Measurements from ENCODE around the gene RNF208.

The RNF208 gene

DNA sequence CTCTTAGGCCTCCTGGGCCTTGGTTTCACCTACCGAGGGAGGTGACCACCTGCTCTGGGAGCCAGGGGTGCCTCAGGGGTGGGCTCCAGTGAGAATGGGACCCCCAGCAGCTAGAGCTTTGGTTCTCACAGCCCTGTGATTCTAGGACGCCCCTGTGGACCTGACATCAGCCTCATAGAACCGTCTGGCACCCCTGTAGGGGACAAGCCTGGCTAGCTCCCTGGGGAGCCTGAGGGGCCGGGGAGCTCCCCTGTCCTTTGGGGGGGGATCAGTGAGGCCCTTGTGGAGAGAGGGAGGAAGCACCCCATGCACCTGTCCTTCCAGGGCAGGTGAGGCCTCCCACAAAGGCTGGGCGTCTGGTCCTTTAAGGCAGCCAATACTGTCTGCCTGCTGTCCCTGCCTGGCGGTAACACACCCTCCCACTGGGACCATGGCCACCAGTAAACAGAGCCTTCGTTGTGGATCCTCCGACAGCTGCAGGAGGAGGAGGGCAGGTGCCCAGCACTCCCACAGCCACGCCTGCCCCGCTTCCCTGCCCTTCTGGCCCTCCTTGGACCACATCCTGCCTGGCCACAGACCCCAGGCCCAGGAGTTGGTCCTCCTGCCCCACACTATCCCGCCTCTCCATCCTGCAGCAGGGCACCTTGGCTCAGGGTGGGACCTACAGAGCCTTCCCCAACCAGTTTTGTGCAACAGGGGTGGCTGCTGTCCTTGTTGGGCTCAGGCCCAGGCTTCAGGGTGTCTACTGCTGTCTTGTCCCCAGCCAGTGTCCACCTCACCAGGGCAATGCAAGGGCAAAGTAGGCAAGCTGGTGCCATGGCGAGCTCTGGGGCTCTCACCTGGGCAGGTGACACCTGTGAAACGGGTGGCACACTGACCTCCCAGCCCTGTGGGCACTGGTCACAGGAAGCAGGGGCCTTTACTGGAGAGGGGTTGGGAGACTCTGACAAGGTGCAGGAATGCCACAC lies 16.0 kb upstream of the RNF208 start:
- CTCF ChIA-PET: interaction anchor here (0.8 to 4.8 kb wide), 9 partner anchors 10 to 203 kb away, joined by 3 to 25 read pairs (median 4); partner anchors contain the start of genes ANAPC2, CYSRT1, RNF208 and RNF224
- Histone ChIP-seq H3K36me3 (ENCODE audit: control insufficient read depth in 4 of 4, insufficient read depth in 4 of 4, low read length in 3 of 4) (peaks cover 0 to 14% (median 12%) of the 10 kb centered on the region in 4 experiments), H3K4me3 (ENCODE audit: control insufficient read depth in 1 of 7, extremely low read depth in 1 of 7, insufficient read depth in 4 of 7, low read depth in 2 of 7, low read length in 6 of 7) (no peak overlapping the region), H3K9me3 (ENCODE audit: control extremely low read depth in 1 of 5, control insufficient read depth in 4 of 5, insufficient read depth in 2 of 5, low read depth in 1 of 5, low read length in 4 of 5) (no peaks in the 10 kb centered on the region), H3K4me1 (ENCODE audit: control extremely low read depth in 1 of 4, control insufficient read depth in 4 of 4, insufficient read depth in 4 of 4, low read length in 3 of 4) (peaks cover 3 to 64% (median 57%) of the 10 kb centered on the region in 4 experiments), H3K27me3 (replicated peaks in 2 of 5; ENCODE audit: control insufficient read depth in 4 of 5, insufficient read depth in 5 of 5, low read length in 4 of 5) (peaks cover 0 to 7% (median 0%) of the 10 kb centered on the region in 5 experiments), H3K27ac (ENCODE audit: insufficient read depth in 1 of 2, low read depth in 1 of 2, low read length in 2 of 2, poor library complexity in 1 of 2, severe bottlenecking in 2 of 2) (no peak overlapping the region)
- POLR2A ChIA-PET: no interaction called here
- WGBS (ENCODE audit: insufficient coverage): 89% methylated on average over 11 of the region's 13 CpGs
- DNase-seq: no peak

GRCh38 chr9:137236936-137237421 lies 14.9 kb upstream of the RNF208 start:
- POLR2A ChIA-PET: interaction anchor here (0.9 to 1.2 kb wide), 2 partner anchors 10 to 109 kb away, joined by 4 to 5 read pairs; partner anchors contain the start of gene RNF224
- WGBS (ENCODE audit: insufficient coverage): 23% methylated on average over 8 of the region's 11 CpGs
- Histone ChIP-seq H3K36me3 (ENCODE audit: control insufficient read depth in 4 of 4, insufficient read depth in 4 of 4, low read length in 3 of 4) (peaks cover 0 to 3% (median 2%) of the 10 kb centered on the region in 4 experiments), H3K4me3 (ENCODE audit: control insufficient read depth in 1 of 7, extremely low read depth in 1 of 7, insufficient read depth in 4 of 7, low read depth in 2 of 7, low read length in 6 of 7) (peak overlapping the region in 5 of 7 experiments; percentile 19 to 70 (median 52)), H3K27me3 (replicated peaks in 2 of 5; ENCODE audit: control insufficient read depth in 4 of 5, insufficient read depth in 5 of 5, low read length in 4 of 5) (peaks cover 0 to 7% (median 0%) of the 10 kb centered on the region in 5 experiments), H3K27ac (ENCODE audit: insufficient read depth in 1 of 2, low read depth in 1 of 2, low read length in 2 of 2, poor library complexity in 1 of 2, severe bottlenecking in 2 of 2) (peak overlapping the region in 1 of 2 experiments; percentile 54), H3K4me1 (ENCODE audit: control extremely low read depth in 1 of 4, control insufficient read depth in 4 of 4, insufficient read depth in 4 of 4, low read length in 3 of 4) (peaks cover 0 to 54% (median 49%) of the 10 kb centered on the region in 4 experiments), H3K9me3 (ENCODE audit: control extremely low read depth in 1 of 5, control insufficient read depth in 4 of 5, insufficient read depth in 2 of 5, low read depth in 1 of 5, low read length in 4 of 5) (no peaks in the 10 kb centered on the region)
- CTCF ChIA-PET: interaction anchor here (0.6 to 4.8 kb wide), 22 partner anchors 11 to 459 kb away, joined by 3 to 25 read pairs (median 4); partner anchors contain the start of genes ANAPC2, CYSRT1, RNF224 and SSNA1
- DNase-seq: no peak

DNA sequence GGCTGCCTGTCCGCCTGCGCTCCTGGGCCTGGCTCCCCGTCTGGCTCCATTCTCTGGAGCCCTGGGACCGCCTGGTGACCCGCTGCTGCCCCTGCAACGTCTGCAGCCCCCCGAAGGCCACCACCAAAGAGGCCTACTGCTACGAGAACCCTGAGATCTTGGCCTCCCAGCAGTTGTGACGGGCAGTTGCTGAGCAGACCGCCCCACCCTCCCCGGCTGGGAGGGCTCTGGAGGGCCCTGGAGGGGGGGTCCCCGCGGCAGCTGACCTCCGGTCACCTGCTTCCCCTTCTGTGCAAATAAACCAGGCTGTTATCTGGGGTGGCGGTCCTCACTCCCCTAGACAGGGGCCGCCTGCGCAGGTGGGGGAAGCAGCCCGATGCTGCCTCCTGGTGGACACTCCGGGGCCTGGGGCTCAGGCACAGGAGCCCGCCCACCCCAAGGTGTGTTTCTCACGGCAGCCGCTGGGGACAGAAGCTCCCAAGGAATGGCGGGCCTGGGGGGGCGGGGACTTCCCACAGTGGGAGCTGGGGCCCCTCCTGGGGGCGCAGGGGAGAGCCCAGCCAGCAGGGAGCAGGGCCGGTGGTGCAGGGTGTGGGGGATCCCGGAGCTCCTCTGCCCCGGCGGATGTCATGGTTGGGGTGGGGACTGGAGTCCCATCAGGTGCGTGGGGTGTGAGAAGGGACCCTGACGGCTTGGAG lies 14.3 kb upstream of the RNF208 start:
- ChIA-PET CTCF (interaction anchor here (0.6 to 4.8 kb wide), 20 partner anchors 10 to 458 kb away, joined by 3 to 25 read pairs (median 4); partner anchors contain the start of genes ANAPC2, CYSRT1, RNF224 and SSNA1), POLR2A (interaction anchor here (0.5 to 1.2 kb wide), 3 partner anchors 9 to 701 kb away, joined by 4 to 5 read pairs (median 4); partner anchors contain the start of gene RNF224)
- H3K36me3 ChIP-seq (ENCODE audit: control insufficient read depth in 4 of 4, insufficient read depth in 4 of 4, low read length in 3 of 4): no peaks in the 10 kb centered on the region
- peaks cover 0 to 52% (median 45%) of the 10 kb centered on the region in 4 experiments for H3K4me1 ChIP-seq (ENCODE audit: control extremely low read depth in 1 of 4, control insufficient read depth in 4 of 4, insufficient read depth in 4 of 4, low read length in 3 of 4)
- H3K27ac ChIP-seq (ENCODE audit: insufficient read depth in 1 of 2, low read depth in 1 of 2, low read length in 2 of 2, poor library complexity in 1 of 2, severe bottlenecking in 2 of 2): peak overlapping the region in 1 of 2 experiments; percentile 54
- peak overlapping the region in 5 of 7 experiments; percentile 38 to 70 (median 52) for H3K4me3 ChIP-seq (ENCODE audit: control insufficient read depth in 1 of 7, extremely low read depth in 1 of 7, insufficient read depth in 4 of 7, low read depth in 2 of 7, low read length in 6 of 7)
- peak; percentile 88 to 93 (median 92) for DNase-seq
- no peaks in the 10 kb centered on the region for H3K9me3 ChIP-seq (ENCODE audit: control extremely low read depth in 1 of 5, control insufficient read depth in 4 of 5, insufficient read depth in 2 of 5, low read depth in 1 of 5, low read length in 4 of 5)
- peaks cover 0 to 7% (median 0%) of the 10 kb centered on the region in 5 experiments for H3K27me3 ChIP-seq (replicated peaks in 2 of 5; ENCODE audit: control insufficient read depth in 4 of 5, insufficient read depth in 5 of 5, low read length in 4 of 5)
- 6% methylated on average over 26 of the region's 31 CpGs for WGBS (ENCODE audit: insufficient coverage)

DNA sequence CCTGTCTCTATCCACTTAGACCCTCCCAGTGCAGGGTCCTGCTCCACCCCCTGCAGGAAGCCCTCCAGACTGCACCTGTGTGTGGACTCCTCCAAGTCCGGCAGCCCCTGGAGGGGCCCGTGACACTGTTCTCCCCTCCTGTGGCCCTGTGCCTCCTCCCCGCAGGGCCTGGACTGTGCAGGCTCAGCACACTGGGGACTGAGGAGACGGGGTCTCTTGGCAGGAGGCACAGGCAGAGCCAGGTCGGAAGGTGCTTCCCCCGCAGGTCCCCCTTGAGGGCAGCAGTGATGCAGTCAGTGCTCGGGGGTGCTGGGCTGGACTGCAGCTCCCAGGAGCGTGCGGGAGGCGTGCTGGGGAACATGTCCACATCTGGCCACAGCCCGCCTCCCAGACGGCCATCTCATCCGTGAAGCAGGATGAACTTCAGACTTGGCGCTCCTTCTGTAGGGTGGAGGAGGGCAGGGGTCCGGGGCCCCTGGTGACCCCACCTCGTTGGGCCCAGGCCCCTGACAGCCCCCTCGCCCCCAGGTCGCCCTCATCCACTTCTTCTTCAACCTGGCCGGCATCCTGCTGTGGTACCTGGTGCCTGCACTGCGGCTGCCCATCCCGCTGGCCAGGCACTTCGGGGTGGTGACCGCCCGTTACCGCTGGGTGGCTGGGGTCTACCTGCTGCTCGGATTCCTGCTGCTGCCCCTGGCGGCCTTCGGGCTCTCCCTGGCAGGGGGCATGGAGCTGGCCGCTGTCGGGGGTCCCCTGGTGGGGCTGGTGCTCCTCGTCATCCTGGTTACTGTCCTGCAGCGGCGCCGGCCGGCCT lies 13.6 kb upstream of the RNF208 start:
- ChIA-PET POLR2A (interaction anchor here (0.5 to 1.2 kb wide), 2 partner anchors 8 to 700 kb away, joined by 4 to 5 read pairs; partner anchors contain the start of gene RNF224), CTCF (interaction anchor here (0.9 to 4.8 kb wide), 8 partner anchors 9 to 200 kb away, joined by 3 to 25 read pairs (median 4); partner anchors contain the start of genes CYSRT1, RNF224 and TMEM210)
- Histone ChIP-seq H3K4me1 (ENCODE audit: control extremely low read depth in 1 of 4, control insufficient read depth in 4 of 4, insufficient read depth in 4 of 4, low read length in 3 of 4) (peaks cover 0 to 52% (median 44%) of the 10 kb centered on the region in 4 experiments), H3K27ac (ENCODE audit: insufficient read depth in 1 of 2, low read depth in 1 of 2, low read length in 2 of 2, poor library complexity in 1 of 2, severe bottlenecking in 2 of 2) (no peak overlapping the region), H3K9me3 (ENCODE audit: control extremely low read depth in 1 of 5, control insufficient read depth in 4 of 5, insufficient read depth in 2 of 5, low read depth in 1 of 5, low read length in 4 of 5) (no peaks in the 10 kb centered on the region), H3K4me3 (ENCODE audit: control insufficient read depth in 1 of 7, extremely low read depth in 1 of 7, insufficient read depth in 4 of 7, low read depth in 2 of 7, low read length in 6 of 7) (peak overlapping the region in 4 of 7 experiments; percentile 38 to 70 (median 56)), H3K27me3 (replicated peaks in 2 of 5; ENCODE audit: control insufficient read depth in 4 of 5, insufficient read depth in 5 of 5, low read length in 4 of 5) (peaks cover 0 to 7% (median 0%) of the 10 kb centered on the region in 5 experiments), H3K36me3 (ENCODE audit: control insufficient read depth in 4 of 4, insufficient read depth in 4 of 4, low read length in 3 of 4) (no peaks in the 10 kb centered on the region)
- DNase-seq: no peak
- 72% methylated on average over 25 of the region's 35 CpGs for WGBS (ENCODE audit: insufficient coverage)

- POLR2A ChIA-PET: no interaction called here
- no peak for DNase-seq
- H3K27ac ChIP-seq (ENCODE audit: insufficient read depth in 1 of 2, low read depth in 1 of 2, low read length in 2 of 2, poor library complexity in 1 of 2, severe bottlenecking in 2 of 2): no peak overlapping the region
- no peaks in the 10 kb centered on the region for H3K36me3 ChIP-seq (ENCODE audit: control insufficient read depth in 4 of 4, insufficient read depth in 4 of 4, low read length in 3 of 4)
- H3K9me3 ChIP-seq (ENCODE audit: control extremely low read depth in 1 of 5, control insufficient read depth in 4 of 5, insufficient read depth in 2 of 5, low read depth in 1 of 5, low read length in 4 of 5): no peaks in the 10 kb centered on the region
- H3K4me1 ChIP-seq (ENCODE audit: control extremely low read depth in 1 of 4, control insufficient read depth in 4 of 4, insufficient read depth in 4 of 4, low read length in 3 of 4): peaks cover 0 to 52% (median 39%) of the 10 kb centered on the region in 4 experiments
- peak overlapping the region in 1 of 7 experiments; percentile 61 for H3K4me3 ChIP-seq (ENCODE audit: control insufficient read depth in 1 of 7, extremely low read depth in 1 of 7, insufficient read depth in 4 of 7, low read depth in 2 of 7, low read length in 6 of 7)
- 80% methylated on average over 12 of the region's 18 CpGs for WGBS (ENCODE audit: insufficient coverage)
- CTCF ChIA-PET: interaction anchor here (0.7 to 4.8 kb wide), 4 partner anchors 9 to 120 kb away, joined by 3 to 25 read pairs (median 3); partner anchors contain the start of genes CYSRT1 and RNF224
- H3K27me3 ChIP-seq (replicated peaks in 2 of 5; ENCODE audit: control insufficient read depth in 4 of 5, insufficient read depth in 5 of 5, low read length in 4 of 5): peaks cover 0 to 10% (median 0%) of the 10 kb centered on the region in 5 experiments
Observed at GRCh38 chr9:137234758-137235423, 12.9 kb upstream of the RNF208 start.

Measured in common myeloid progenitor, CD34-positive (primary cell).